ENCODE data around the gene HSPBP1.

Gene HSPBP1

DNA sequence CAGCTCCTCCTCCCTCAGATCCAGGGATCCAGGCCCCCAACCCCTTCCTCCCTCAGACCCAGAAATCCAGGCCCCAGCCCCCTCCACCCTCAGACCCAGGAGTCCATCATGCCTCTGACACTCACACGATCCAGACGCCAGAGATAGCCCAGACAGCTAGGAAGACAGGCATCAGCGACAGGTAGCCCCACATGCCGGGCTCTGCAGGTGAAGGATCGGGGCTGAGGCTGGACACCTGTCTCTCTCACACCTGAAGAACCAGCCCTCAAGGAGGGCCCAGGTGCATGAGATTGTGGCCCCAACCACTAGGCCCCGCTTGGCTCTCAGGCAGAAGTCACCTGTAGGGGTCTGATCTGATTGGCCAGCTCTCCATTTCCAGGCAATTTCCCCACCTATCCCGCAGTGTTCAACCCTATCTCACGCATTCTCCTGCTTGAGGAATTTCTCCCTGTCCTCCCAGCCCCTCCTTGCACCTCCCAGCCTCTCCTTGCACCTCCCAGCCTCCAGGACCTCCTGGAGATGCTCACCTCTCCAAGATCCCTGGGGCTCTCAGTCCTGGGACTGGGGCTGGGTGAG, 41.0 kb upstream of the HSPBP1 start:
- no peaks in the 10 kb centered on the region for H4K20me1 ChIP-seq (ENCODE audit: insufficient read depth, low read length)
- no peaks in the 10 kb centered on the region for H3K9me3 ChIP-seq (ENCODE audit: low read length)
- no peak overlapping the region for H2AFZ ChIP-seq (ENCODE audit: low read length)
- H3K4me1 ChIP-seq (ENCODE audit: insufficient read depth, low read length, severe bottlenecking), result peaks cover 5% of the 10 kb centered on the region
- no peak overlapping the region for H3K4me3 ChIP-seq (ENCODE audit: low read depth, low read length, poor library complexity, severe bottlenecking)
- H3K9me2 ChIP-seq (ENCODE audit: low read depth, low read length), result no peaks in the 10 kb centered on the region
- TF ChIP-seq EZH2 (IDR thresholded peaks at IDR 0.05; ENCODE audit: borderline replicate concordance, low read length) (no peak), CTCF (IDR thresholded peaks at IDR 0.05; ENCODE audit: low read length) (no peak)
- peaks cover 9% of the 10 kb centered on the region; the same call in 1 of the 2 replicates for H3K27me3 ChIP-seq (ENCODE audit: insufficient read depth, low read length)
- no peaks in the 10 kb centered on the region for H3F3A ChIP-seq (ENCODE audit: insufficient read depth, low read length)
- H3K36me3 ChIP-seq (ENCODE audit: insufficient read depth, low read length), result no peaks in the 10 kb centered on the region
- H3K27ac ChIP-seq (ENCODE audit: low read depth, low read length, poor library complexity, severe bottlenecking), result no peak overlapping the region
- H3K9ac ChIP-seq (ENCODE audit: low read length), result no peak overlapping the region
- H3K79me2 ChIP-seq (ENCODE audit: insufficient read depth, low read length), result no peaks in the 10 kb centered on the region
- no peak overlapping the region for H3K4me2 ChIP-seq (ENCODE audit: low read length)

GRCh38 chr19:55319785-55320184, 39.9 kb upstream of the HSPBP1 start:
- Histone ChIP-seq H3K27ac (ENCODE audit: low read depth, low read length, poor library complexity, severe bottlenecking) (no peak overlapping the region), H4K20me1 (ENCODE audit: insufficient read depth, low read length) (no peaks in the 10 kb centered on the region), H3K79me2 (ENCODE audit: insufficient read depth, low read length) (no peaks in the 10 kb centered on the region), H3K9me3 (ENCODE audit: low read length) (no peaks in the 10 kb centered on the region), H2AFZ (ENCODE audit: low read length) (no peak overlapping the region), H3K27me3 (ENCODE audit: insufficient read depth, low read length) (peaks cover 9% of the 10 kb centered on the region; the same call in 1 of the 2 replicates), H3K4me1 (ENCODE audit: insufficient read depth, low read length, severe bottlenecking) (peaks cover 5% of the 10 kb centered on the region), H3K4me3 (ENCODE audit: low read depth, low read length, poor library complexity, severe bottlenecking) (no peak overlapping the region), H3K4me2 (ENCODE audit: low read length) (peak overlapping the region; percentile 4; the same call in 1 of the 2 replicates), H3F3A (ENCODE audit: insufficient read depth, low read length) (no peaks in the 10 kb centered on the region), H3K9me2 (ENCODE audit: low read depth, low read length) (no peaks in the 10 kb centered on the region), H3K36me3 (ENCODE audit: insufficient read depth, low read length) (no peaks in the 10 kb centered on the region), H3K9ac (ENCODE audit: low read length) (no peak overlapping the region)
- TF ChIP-seq CTCF (IDR thresholded peaks at IDR 0.05; ENCODE audit: low read length) (no peak), EZH2 (IDR thresholded peaks at IDR 0.05; ENCODE audit: borderline replicate concordance, low read length) (no peak)

GRCh38 chr19:55316646-55317045, 36.7 kb upstream of the HSPBP1 start:
- H2AFZ ChIP-seq (ENCODE audit: low read length), result no peak overlapping the region
- no peak overlapping the region for H3K4me3 ChIP-seq (ENCODE audit: low read depth, low read length, poor library complexity, severe bottlenecking)
- no peaks in the 10 kb centered on the region for H3K36me3 ChIP-seq (ENCODE audit: insufficient read depth, low read length)
- H3K9me2 ChIP-seq (ENCODE audit: low read depth, low read length), result no peaks in the 10 kb centered on the region
- H3K79me2 ChIP-seq (ENCODE audit: insufficient read depth, low read length), result no peaks in the 10 kb centered on the region
- H3K4me2 ChIP-seq (ENCODE audit: low read length), result no peak overlapping the region
- TF ChIP-seq CTCF (IDR thresholded peaks at IDR 0.05; ENCODE audit: low read length), result no peak
- no peak for TF ChIP-seq EZH2 (IDR thresholded peaks at IDR 0.05; ENCODE audit: borderline replicate concordance, low read length)
- H3K4me1 ChIP-seq (ENCODE audit: insufficient read depth, low read length, severe bottlenecking), result peaks cover 5% of the 10 kb centered on the region
- no peak overlapping the region for H3K27ac ChIP-seq (ENCODE audit: low read depth, low read length, poor library complexity, severe bottlenecking)
- H3K9ac ChIP-seq (ENCODE audit: low read length), result no peak overlapping the region
- H3K9me3 ChIP-seq (ENCODE audit: low read length), result no peaks in the 10 kb centered on the region
- peaks cover 9% of the 10 kb centered on the region; the same call in 1 of the 2 replicates for H3K27me3 ChIP-seq (ENCODE audit: insufficient read depth, low read length)
- H4K20me1 ChIP-seq (ENCODE audit: insufficient read depth, low read length), result no peaks in the 10 kb centered on the region
- H3F3A ChIP-seq (ENCODE audit: insufficient read depth, low read length), result no peaks in the 10 kb centered on the region
